SKM-1 (cell line): ENCODE measurements around the gene SEC16B.

ENCODE experiments used
- DNase-seq: peaks from one replicate; lab custom pipeline; 2025; ENCODE audit not compliant: unreplicated experiment; lab: John Stamatoyannopoulos, UW

Gene SEC16B

DNA sequence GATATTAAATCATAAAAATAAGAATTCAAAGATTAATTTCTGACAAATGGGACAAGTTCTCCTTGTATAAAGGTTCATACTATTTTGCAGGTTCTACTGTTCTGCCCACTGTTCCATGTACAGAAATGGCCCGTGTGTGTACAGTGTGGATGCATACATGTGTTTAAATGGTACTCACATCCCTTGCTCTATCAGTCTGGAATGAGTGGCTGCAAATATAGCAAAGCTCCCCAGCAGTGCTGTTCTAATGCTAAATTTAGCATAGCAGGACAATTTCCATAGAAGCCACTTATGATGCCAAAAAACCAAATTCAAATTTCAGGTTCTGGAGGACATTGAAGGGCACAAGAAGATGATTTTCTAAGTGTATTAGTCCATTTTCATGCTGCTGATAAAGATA, 9.4 kb upstream of the SEC16B start:
- no peak for DNase-seq

- DNase-seq: no peak
Observed at GRCh38 chr1:177978530-177978929, 8.7 kb upstream of the SEC16B start.

DNA sequence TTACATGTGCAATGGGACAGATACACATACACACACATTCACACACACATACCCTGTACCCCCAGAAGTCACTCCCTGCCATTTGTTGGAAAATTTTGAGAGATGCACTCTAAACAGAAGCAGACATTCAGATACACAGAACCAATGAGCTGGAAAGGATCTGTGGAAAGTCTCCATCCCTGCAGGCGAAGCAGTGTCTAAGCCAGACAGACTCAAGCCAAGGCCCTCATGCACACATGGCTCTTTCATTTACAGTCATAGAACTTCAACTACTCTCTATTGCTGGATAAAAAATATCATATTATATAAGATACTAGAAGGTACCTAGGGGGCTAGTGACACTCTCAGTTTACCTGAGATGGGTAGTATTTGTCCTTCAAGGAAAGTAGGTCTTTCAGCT, 7.3 kb upstream of the SEC16B start:
- no peak for DNase-seq

- no peak for DNase-seq
Observed at GRCh38 chr1:177976596-177976995, 6.7 kb upstream of the SEC16B start.

GRCh38 chr1:177975588-177976495, 6.0 kb upstream of the SEC16B start:
- DNase-seq: no peak

- no peak for DNase-seq
Observed at GRCh38 chr1:177973585-177973984, 3.7 kb upstream of the SEC16B start.

- DNase-seq: no peak
Observed at GRCh38 chr1:177969109-177969508, 749 bp downstream of the SEC16B start.

- no peak for DNase-seq
Observed at GRCh38 chr1:177966199-177966598, 3.7 kb downstream of the SEC16B start.

GRCh38 chr1:177965293-177965692, 4.6 kb downstream of the SEC16B start:
- no peak for DNase-seq

- no peak for DNase-seq
Observed at GRCh38 chr1:177964336-177964735, 5.5 kb downstream of the SEC16B start.

DNA sequence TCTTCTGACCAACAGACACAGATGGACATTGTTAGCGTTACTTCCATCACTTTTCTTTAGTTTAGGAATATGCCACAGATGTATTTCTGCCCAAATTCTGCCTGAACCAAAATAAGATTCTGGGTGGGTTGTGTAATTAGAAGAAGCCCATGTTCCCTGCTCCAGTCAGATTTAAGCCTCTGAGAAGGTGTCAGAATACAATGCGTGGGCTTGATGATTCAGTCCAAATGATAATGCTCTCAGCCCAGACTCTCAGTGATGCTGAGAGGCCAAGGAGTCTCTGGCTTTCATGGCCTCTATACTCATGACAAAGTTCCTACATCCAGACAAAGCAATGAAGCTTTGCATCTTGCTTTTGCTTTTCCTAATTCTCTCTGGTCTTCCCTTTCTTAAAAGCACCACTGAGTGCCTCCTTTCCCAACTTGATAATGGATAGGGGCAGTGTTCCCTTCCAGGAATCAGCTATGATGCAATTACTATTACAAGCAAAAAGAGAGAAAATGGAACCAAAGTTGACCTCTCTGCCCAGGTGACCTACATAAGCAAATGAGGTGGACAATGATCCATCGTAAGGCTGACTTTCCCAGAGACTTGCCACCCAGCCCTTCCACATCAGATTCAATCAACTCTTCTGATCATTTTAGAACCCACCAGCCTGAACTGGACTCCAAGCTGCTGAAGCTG, 8.8 kb downstream of the SEC16B start:
- no peak for DNase-seq

GRCh38 chr1:177959811-177960515, 9.9 kb downstream of the SEC16B start:
- DNase-seq: no peak

- DNase-seq: no peak
Observed at GRCh38 chr1:177958092-177958491, 11.8 kb downstream of the SEC16B start.

DNA sequence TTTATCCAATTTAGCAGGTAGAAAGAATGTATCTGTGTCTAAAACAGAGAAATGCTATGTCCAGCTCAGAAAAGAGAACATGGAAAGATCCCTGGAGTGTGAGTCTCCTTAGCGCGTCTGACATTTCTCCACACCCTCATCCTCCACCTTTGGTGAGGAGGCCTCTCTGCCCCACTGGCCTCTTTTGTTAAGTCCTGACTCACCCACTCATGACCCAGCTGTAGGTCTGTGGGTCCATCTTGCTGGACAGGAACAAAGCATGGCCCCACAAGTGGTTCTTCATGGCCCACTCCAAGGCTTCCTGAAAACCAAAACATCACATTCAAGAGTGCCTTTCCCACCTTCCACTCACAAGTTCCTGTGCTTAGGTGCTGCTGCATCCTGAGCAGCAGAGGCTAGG, 15.8 kb downstream of the SEC16B start:
- no peak for DNase-seq

- DNase-seq: no peak
Observed at GRCh38 chr1:177953549-177953948, 16.3 kb downstream of the SEC16B start.

DNA sequence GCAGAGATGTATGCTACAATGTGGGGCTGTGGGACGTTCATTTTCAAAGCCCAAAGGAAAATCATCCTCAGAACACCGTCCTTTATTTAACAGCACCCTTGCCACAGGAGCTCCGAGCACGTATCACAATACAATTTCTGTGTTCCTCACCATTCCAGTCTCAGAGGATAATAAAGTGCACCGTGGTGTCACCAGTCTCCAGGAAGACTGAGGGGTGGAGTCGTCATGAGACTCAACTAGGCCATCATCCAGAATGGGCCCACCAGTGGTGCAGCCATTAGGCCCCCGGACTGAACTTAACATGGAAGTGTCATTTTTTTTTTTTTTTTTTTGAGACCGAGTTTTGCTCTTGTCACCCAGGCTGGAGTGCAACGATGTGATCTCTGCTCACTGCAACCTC, 17.2 kb downstream of the SEC16B start:
- no peak for DNase-seq

DNA sequence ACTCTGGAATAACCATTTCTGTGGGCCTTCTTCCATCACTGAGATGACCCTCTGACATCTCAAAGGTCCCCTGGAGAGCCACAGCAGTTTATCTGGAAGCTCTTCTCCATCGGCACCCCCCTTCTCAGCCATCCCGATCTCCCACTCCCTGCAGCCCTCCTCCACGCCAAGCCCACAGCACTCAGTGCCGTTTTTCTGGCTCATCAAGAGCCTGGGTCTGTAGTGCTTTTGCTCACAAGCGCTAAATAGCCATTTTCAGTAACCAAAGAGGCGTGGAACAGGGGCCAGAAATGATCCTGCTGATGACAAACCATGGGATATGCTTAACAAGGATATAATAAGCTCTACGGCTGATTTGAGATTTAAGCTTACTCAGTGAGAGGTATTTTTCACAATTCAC, 17.6 kb downstream of the SEC16B start:
- DNase-seq: no peak

DNA sequence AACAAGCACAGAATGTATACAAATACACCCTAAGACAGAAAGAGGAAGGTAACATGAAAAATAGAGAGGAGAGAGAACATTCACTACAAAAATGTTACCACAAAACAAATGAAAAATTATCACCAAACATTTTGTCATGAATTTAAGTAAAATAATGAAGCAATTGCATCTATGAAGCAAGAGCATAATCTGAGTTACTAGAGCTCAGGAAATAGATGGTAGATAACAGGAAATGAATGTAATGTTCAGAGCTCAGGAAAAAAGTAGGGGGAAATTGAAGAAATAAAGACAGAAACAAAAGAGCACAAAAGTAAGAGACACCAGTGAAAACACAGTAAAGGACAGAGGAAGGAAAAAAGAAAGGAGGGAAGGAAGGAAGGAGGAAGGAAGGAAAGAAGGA, 19.4 kb downstream of the SEC16B start:
- no peak for DNase-seq

DNA sequence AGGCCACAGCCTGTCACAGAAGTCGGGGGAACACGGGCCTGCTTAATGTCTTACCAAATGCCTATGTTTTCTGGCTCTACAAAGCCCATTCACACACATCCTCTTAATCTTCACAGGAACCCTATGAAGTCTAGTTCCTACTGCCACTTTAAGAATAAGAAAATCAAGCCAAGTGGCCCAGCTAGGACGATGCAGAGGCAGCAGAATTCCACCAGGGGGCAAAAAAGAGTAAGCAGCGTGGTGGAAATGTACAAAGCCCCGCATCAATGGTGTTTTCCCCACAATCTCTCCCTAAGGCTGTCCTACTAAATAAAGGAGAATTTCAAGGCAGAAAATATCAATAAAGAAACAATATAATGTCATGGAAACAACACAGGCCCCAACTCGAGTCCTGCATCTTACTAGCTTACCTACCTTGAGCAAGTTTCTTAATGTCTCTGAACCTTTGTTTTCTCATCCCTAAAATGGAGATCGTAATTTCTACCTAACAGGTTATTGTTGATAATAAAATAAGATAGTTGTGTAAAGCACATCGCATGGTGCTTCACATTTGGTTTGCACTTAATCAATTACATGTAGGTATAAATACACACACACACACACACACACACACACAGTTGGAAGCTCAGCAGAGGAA, 21.4 kb downstream of the SEC16B start:
- DNase-seq: peak; percentile 72

DNA sequence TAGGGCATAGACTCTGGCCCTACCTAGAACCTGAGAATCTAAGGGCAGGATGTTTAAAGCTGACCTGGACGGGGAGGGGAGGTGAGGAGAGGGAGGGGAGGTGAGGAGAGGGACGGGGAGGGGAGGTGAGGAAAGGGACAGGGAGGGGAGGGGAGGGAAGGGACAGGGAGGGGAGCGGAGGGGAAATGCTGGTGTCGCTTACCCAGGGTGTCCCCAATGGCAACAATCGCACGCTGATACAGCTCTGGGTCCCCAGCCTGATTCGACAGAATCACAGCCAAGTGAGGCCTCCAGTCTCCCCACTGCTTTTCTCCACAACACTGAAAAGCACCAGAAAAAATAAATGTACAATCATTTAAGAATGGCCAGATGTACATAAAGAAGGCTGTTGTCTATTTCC, 22.2 kb downstream of the SEC16B start:
- DNase-seq: no peak

DNA sequence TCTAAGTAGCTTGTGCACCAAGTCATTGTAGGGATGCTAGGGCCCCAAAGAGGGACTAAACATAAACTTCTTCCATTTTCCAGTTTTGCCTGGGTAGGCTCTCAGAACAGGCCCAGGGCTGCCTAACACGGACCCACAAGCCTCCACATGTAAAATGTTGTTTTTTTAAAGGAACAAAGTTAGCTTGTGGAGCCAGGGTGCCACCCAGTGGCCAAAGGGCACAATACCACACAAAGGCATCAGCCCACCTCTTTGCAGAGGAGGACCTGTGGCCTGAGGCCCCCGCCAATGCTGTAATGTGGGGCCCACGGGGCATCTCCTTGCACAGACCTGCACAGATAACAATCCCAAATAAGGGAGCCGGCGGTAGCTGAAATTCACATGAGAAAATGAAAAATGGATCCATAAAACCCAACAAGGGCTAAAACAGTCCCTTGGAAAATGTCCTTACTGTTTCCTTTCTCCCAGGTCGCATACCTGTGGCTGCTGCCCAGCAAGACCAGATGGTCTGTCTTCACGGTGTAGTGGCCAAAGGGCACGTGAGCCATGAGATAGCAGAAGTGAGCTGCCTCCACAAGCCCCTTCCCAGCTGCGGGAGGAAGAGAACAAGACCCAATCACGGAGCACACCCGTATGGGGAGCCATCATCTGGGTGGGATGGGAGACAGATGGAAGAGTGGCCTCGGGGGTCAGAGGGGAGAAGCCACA, 23.8 kb downstream of the SEC16B start:
- DNase-seq: peak; percentile 82
